ENCODE results near the gene BRD3OS. TPM values are rescaled to one million over a fixed set of nuclear protein-coding genes. Genes with fewer than 3 reads are reported as not detected.

Gene BRD3OS
- total and polyA plus RNA-seq, 10 of the 15 experiments (the other 5 are each of a cell fraction or from before 2014, with no cell fraction given), result 2.1 to 13.7 (median 10.7) TPM

DNA sequence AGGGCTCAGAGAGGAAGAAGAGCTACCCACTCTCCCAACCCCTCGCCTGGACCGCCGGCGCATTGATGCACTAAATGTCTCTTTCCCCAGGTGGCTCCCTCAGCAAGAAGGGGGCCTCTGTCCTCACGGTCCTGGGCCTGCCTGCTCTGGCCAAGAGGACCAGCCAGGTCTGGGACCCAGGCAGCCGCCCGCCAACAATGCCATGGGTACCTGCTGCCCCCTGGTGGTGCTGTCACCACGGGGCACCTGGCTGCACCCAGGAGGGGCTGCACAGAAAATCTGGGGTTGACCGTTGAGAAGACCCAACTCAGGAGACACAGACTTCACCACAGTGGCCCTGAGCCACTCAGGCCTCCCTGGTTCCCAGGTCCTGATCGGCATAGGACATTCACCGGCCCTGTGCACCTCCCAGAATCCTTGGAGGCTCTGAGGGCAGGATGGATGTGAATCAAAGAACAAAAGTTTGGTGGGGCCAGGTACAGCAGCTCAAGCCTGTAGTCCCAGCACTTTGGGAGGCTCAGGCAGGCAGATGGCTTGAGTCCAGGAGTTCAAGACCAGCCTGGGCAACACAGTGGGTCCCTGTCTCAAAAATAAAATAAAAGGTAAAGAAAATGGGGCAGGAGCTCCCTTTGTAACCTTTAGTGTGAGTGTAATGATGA, 30.8 kb upstream of the BRD3OS start (continued):
- TF ChIP-seq, protein P1, sequence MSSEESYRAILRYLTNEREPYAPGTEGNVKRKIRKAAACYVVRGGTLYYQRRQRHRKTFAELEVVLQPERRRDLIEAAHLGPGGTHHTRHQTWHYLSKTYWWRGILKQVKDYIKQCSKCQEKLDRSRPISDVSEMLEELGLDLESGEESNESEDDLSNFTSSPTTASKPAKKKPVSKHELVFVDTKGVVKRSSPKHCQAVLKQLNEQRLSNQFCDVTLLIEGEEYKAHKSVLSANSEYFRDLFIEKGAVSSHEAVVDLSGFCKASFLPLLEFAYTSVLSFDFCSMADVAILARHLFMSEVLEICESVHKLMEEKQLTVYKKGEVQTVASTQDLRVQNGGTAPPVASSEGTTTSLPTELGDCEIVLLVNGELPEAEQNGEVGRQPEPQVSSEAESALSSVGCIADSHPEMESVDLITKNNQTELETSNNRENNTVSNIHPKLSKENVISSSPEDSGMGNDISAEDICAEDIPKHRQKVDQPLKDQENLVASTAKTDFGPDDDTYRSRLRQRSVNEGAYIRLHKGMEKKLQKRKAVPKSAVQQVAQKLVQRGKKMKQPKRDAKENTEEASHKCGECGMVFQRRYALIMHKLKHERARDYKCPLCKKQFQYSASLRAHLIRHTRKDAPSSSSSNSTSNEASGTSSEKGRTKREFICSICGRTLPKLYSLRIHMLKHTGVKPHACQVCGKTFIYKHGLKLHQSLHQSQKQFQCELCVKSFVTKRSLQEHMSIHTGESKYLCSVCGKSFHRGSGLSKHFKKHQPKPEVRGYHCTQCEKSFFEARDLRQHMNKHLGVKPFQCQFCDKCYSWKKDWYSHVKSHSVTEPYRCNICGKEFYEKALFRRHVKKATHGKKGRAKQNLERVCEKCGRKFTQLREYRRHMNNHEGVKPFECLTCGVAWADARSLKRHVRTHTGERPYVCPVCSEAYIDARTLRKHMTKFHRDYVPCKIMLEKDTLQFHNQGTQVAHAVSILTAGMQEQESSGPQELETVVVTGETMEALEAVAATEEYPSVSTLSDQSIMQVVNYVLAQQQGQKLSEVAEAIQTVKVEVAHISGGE (CRISPR knock-in tag; IDR thresholded peaks at IDR 0.05), result no peak
- peak; percentile 54; the same call in 1 of the 3 replicates for TF ChIP-seq POU2F2 (IDR thresholded peaks at IDR 0.05; ENCODE audit: borderline replicate concordance, low read depth, low read length)
- TF ChIP-seq NFIC (IDR thresholded peaks at IDR 0.05; ENCODE audit: low read depth, low read length), result no peak
- TF ChIP-seq PML (IDR thresholded peaks at IDR 0.05; ENCODE audit: low read length), result no peak
- TF ChIP-seq RCOR1 (conservative IDR thresholded peaks at IDR 0.05; ENCODE audit: low read depth, low read length), result no peak
- no peak for TF ChIP-seq SIX5 (IDR thresholded peaks at IDR 0.05; ENCODE audit: low read depth, low read length, severe bottlenecking)
- no peak for TF ChIP-seq CBX5 (IDR thresholded peaks at IDR 0.05; ENCODE audit: low read depth)
- TF ChIP-seq, protein P2, sequence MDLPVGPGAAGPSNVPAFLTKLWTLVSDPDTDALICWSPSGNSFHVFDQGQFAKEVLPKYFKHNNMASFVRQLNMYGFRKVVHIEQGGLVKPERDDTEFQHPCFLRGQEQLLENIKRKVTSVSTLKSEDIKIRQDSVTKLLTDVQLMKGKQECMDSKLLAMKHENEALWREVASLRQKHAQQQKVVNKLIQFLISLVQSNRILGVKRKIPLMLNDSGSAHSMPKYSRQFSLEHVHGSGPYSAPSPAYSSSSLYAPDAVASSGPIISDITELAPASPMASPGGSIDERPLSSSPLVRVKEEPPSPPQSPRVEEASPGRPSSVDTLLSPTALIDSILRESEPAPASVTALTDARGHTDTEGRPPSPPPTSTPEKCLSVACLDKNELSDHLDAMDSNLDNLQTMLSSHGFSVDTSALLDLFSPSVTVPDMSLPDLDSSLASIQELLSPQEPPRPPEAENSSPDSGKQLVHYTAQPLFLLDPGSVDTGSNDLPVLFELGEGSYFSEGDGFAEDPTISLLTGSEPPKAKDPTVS (IDR thresholded peaks at IDR 0.05; ENCODE audit: low read depth, low read length), result no peak
- no peak for TF ChIP-seq FOXM1 (IDR thresholded peaks at IDR 0.05; ENCODE audit: low read depth, low read length)
- no peak for TF ChIP-seq MTA3 (IDR thresholded peaks at IDR 0.05; ENCODE audit: borderline replicate concordance, low read length)
- no peak for TF ChIP-seq CHD1 (IDR thresholded peaks at IDR 0.05; ENCODE audit: low read depth, low read length)
- TF ChIP-seq TCF3 (IDR thresholded peaks at IDR 0.05; ENCODE audit: borderline replicate concordance, insufficient read depth, low read depth, low read length), result 0 out of 2 replicates have a peak, but pooled peaks have one; percentile 41
- TF ChIP-seq TCF12 (IDR thresholded peaks at IDR 0.05; ENCODE audit: low read depth, low read length), result peak; percentile 54; the same call in 1 of the 2 replicates
- peak; percentile 59 for TF ChIP-seq SMARCA5 (IDR thresholded peaks at IDR 0.05)
- TF ChIP-seq, protein P3, sequence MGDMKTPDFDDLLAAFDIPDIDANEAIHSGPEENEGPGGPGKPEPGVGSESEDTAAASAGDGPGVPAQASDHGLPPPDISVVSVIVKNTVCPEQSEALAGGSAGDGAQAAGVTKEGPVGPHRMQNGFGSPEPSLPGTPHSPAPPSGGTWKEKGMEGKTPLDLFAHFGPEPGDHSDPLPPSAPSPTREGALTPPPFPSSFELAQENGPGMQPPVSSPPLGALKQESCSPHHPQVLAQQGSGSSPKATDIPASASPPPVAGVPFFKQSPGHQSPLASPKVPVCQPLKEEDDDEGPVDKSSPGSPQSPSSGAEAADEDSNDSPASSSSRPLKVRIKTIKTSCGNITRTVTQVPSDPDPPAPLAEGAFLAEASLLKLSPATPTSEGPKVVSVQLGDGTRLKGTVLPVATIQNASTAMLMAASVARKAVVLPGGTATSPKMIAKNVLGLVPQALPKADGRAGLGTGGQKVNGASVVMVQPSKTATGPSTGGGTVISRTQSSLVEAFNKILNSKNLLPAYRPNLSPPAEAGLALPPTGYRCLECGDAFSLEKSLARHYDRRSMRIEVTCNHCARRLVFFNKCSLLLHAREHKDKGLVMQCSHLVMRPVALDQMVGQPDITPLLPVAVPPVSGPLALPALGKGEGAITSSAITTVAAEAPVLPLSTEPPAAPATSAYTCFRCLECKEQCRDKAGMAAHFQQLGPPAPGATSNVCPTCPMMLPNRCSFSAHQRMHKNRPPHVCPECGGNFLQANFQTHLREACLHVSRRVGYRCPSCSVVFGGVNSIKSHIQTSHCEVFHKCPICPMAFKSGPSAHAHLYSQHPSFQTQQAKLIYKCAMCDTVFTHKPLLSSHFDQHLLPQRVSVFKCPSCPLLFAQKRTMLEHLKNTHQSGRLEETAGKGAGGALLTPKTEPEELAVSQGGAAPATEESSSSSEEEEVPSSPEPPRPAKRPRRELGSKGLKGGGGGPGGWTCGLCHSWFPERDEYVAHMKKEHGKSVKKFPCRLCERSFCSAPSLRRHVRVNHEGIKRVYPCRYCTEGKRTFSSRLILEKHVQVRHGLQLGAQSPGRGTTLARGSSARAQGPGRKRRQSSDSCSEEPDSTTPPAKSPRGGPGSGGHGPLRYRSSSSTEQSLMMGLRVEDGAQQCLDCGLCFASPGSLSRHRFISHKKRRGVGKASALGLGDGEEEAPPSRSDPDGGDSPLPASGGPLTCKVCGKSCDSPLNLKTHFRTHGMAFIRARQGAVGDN (IDR thresholded peaks at IDR 0.05), result no peak
- TF ChIP-seq, protein P4, sequence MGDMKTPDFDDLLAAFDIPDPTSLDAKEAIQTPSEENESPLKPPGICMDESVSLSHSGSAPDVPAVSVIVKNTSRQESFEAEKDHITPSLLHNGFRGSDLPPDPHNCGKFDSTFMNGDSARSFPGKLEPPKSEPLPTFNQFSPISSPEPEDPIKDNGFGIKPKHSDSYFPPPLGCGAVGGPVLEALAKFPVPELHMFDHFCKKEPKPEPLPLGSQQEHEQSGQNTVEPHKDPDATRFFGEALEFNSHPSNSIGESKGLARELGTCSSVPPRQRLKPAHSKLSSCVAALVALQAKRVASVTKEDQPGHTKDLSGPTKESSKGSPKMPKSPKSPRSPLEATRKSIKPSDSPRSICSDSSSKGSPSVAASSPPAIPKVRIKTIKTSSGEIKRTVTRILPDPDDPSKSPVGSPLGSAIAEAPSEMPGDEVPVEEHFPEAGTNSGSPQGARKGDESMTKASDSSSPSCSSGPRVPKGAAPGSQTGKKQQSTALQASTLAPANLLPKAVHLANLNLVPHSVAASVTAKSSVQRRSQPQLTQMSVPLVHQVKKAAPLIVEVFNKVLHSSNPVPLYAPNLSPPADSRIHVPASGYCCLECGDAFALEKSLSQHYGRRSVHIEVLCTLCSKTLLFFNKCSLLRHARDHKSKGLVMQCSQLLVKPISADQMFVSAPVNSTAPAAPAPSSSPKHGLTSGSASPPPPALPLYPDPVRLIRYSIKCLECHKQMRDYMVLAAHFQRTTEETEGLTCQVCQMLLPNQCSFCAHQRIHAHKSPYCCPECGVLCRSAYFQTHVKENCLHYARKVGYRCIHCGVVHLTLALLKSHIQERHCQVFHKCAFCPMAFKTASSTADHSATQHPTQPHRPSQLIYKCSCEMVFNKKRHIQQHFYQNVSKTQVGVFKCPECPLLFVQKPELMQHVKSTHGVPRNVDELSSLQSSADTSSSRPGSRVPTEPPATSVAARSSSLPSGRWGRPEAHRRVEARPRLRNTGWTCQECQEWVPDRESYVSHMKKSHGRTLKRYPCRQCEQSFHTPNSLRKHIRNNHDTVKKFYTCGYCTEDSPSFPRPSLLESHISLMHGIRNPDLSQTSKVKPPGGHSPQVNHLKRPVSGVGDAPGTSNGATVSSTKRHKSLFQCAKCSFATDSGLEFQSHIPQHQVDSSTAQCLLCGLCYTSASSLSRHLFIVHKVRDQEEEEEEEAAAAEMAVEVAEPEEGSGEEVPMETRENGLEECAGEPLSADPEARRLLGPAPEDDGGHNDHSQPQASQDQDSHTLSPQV (IDR thresholded peaks at IDR 0.05), result peak; percentile 54; the same call in 1 of the 2 replicates

Data from GM12878 (cell line).